ENCODE data around the gene SRPK1.
"Not testable (repeated sequence)": the region's sequence is repeated elsewhere in the genome, so short reads cannot be mapped to it uniquely, and the experiment has no call there.

Gene SRPK1

GRCh38 chr6:35929601-35930000, 8.7 kb upstream of the SRPK1 start:
- DNase-seq: no peak

GRCh38 chr6:35926509-35927215, 5.8 kb upstream of the SRPK1 start:
- no peak for DNase-seq

GRCh38 chr6:35925961-35926360, 5.1 kb upstream of the SRPK1 start:
- DNase-seq: no peak

GRCh38 chr6:35924146-35924545, 3.2 kb upstream of the SRPK1 start:
- DNase-seq: no peak

- DNase-seq: no peak
Observed at GRCh38 chr6:35922139-35922554, 1.2 kb upstream of the SRPK1 start.

GRCh38 chr6:35919827-35920751, 809 bp downstream of the SRPK1 start:
- no peak for DNase-seq

GRCh38 chr6:35919085-35919826, 1.6 kb downstream of the SRPK1 start:
- DNase-seq: no peak

GRCh38 chr6:35916893-35917292, 4.0 kb downstream of the SRPK1 start:
- not testable (repeated sequence) for DNase-seq

GRCh38 chr6:35916056-35916455, 4.8 kb downstream of the SRPK1 start:
- no peak for DNase-seq

GRCh38 chr6:35914536-35914935, 6.4 kb downstream of the SRPK1 start:
- DNase-seq: no peak

GRCh38 chr6:35911871-35912653, 8.8 kb downstream of the SRPK1 start:
- no peak for DNase-seq

- DNase-seq: not testable (repeated sequence)
Observed at GRCh38 chr6:35909571-35909970, 11.3 kb downstream of the SRPK1 start.

GRCh38 chr6:35908753-35909401, 12.0 kb downstream of the SRPK1 start:
- DNase-seq: not testable (repeated sequence)

- no peak for DNase-seq
Observed at GRCh38 chr6:35907750-35908149, 13.1 kb downstream of the SRPK1 start.

GRCh38 chr6:35906499-35906846, 14.4 kb downstream of the SRPK1 start:
- no peak for DNase-seq

GRCh38 chr6:35905841-35906498, 14.9 kb downstream of the SRPK1 start:
- DNase-seq: no peak

GRCh38 chr6:35905141-35905785, 15.6 kb downstream of the SRPK1 start:
- no peak for DNase-seq

- no peak for DNase-seq
Observed at GRCh38 chr6:35903679-35904078, 17.2 kb downstream of the SRPK1 start.

GRCh38 chr6:35900448-35900847, 20.4 kb downstream of the SRPK1 start:
- DNase-seq: no peak

- DNase-seq: no peak
Observed at GRCh38 chr6:35898003-35898402, 22.9 kb downstream of the SRPK1 start.

GRCh38 chr6:35897486-35897885, 23.4 kb downstream of the SRPK1 start:
- no peak for DNase-seq

All from NCI-H187 treated with DMSO at 0.1 percent for 48 hours (cell line).